Activated B cell treated with CpG ODN at 0.5 μM for 24 hours (primary cell): ENCODE measurements around the gene DBH. TPM values are rescaled to one million over a fixed set of nuclear protein-coding genes. Genes with fewer than 3 reads are reported as not detected.

ENCODE experiments used
- ATAC-seq: fragments of 200-7000 bp; cut with Tn5 transposase; one replicate; pipeline ENCODE4 v1.10.0; 2021; ENCODE audit warnings: low read depth, mild to moderate bottlenecking, moderate library complexity
- CTCF ChIA-PET: fragments of 350-600 bp; sonication (Branson Sonifier 250); formaldehyde crosslinking; loops from one replicate; lab custom pipeline; 2021; ENCODE audit warnings: antibody characterized with exemption; lab: Charles Lee
- POLR2A ChIA-PET: fragments of 350-600 bp; sonication (Branson Sonifier 250); formaldehyde crosslinking; loops from one replicate; lab custom pipeline; 2021; ENCODE audit warnings: antibody characterized with exemption; lab: Charles Lee
- DNase-seq: peaks from one replicate; pipeline ENCODE4 v3.0.0; 2022
- H3K27ac Mint-ChIP-seq: one replicate; pipeline ENCODE4 v1.8.0; 2020; ENCODE audit warnings: mixed read lengths
- H3K27me3 Mint-ChIP-seq: one replicate; pipeline ENCODE4 v1.8.0; 2021; ENCODE audit warnings: mixed read lengths
- H3K36me3 Mint-ChIP-seq: one replicate; pipeline ENCODE4 v1.8.0; 2021; ENCODE audit warnings: low read depth, mixed read lengths
- H3K4me1 Mint-ChIP-seq: one replicate; pipeline ENCODE4 v1.8.0; 2021; ENCODE audit warnings: mixed read lengths
- H3K4me3 Mint-ChIP-seq: one replicate; pipeline ENCODE4 v1.8.0; 2020; ENCODE audit warnings: mild to moderate bottlenecking, mixed read lengths
- H3K9me3 Mint-ChIP-seq: one replicate; pipeline ENCODE4 v1.8.0; 2020; ENCODE audit warnings: mixed read lengths
- intact Hi-C: fragments of 100-400 bp; cut with micrococcal nuclease; formaldehyde crosslinking; loops from one replicate; pipeline ENCODE4 v1.15.1; 2024
- total RNA-seq: library from RNA; stranded (reverse); gene quantifications from 2 replicates; pipeline ENCODE4 v1.2.3, GENCODE V29; 2022
- TF ChIP-seq, protein P1 (sequence below): fragments of 200-600 bp; IDR thresholded peaks from one replicate; pipeline ENCODE4 v1.8.0; 2022; ENCODE audit warnings: antibody characterized with exemption, mild to moderate bottlenecking

Gene DBH
- total RNA-seq, 1 donor from 2014 or later = not detected

DNA sequence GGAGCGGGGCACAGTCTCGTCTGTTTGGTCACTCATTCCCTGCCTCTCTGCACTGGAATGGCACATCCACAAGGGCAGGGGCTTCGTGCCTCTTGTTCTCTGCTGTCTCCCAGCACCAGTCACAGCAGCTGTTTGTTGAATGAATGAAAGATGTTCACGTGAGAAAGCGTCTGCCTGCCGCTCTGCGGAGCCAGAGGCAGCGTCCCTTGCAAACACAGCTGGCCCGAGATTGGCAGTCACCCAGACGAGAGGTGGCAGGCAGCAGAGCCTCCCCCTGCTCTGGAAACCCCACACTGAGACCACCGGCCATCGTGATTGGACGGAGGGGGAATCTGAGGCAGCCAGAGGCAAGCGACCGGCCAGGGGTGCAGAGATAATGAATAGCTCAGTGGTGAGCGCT, 21.0 kb upstream of the DBH start:
- DNase-seq = no peak
- intact Hi-C loops = no loop called here
- Mint-ChIP-seq H3K9me3 (no peaks in the 10 kb centered on the region), H3K36me3 (no peaks in the 10 kb centered on the region), H3K4me1 (peaks cover 6% of the 10 kb centered on the region), H3K27ac (no peak overlapping the region), H3K27me3 (peaks cover 31% of the 10 kb centered on the region), H3K4me3 (no peak overlapping the region)
- ChIA-PET CTCF (no interaction called here), POLR2A (no interaction called here)
- TF ChIP-seq, protein P1, sequence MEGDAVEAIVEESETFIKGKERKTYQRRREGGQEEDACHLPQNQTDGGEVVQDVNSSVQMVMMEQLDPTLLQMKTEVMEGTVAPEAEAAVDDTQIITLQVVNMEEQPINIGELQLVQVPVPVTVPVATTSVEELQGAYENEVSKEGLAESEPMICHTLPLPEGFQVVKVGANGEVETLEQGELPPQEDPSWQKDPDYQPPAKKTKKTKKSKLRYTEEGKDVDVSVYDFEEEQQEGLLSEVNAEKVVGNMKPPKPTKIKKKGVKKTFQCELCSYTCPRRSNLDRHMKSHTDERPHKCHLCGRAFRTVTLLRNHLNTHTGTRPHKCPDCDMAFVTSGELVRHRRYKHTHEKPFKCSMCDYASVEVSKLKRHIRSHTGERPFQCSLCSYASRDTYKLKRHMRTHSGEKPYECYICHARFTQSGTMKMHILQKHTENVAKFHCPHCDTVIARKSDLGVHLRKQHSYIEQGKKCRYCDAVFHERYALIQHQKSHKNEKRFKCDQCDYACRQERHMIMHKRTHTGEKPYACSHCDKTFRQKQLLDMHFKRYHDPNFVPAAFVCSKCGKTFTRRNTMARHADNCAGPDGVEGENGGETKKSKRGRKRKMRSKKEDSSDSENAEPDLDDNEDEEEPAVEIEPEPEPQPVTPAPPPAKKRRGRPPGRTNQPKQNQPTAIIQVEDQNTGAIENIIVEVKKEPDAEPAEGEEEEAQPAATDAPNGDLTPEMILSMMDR = no peak
- ATAC-seq = no peak

DNA sequence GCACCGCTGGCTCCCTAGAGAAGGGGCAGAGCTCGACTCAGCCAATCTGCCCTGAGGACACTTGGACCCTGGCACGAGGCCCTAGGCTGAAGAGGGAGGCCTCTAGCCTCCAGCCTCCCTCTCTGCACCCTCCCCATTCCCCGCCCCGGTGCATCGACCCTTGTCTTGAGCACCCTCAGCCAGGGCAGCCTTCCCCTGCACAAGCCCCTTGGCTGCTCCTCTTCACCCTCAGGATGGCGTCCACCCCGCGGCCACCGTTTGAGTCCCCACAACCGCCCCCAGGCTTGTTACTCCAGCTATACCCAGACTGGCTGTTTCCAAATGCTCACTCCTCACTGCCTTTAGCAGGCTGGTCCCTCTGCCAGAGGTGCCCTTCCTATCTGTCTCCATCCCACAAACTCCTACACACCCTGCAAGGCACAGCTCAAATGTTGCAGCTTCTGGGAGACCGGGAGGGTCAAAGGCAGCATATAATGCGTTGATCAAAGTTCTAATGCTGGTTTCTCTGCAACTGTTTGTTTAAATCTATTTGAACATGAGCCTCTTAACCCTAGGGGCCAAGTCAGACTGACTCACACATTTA, 20.5 kb upstream of the DBH start:
- intact Hi-C loops = no loop called here
- H3K4me1 Mint-ChIP-seq = peaks cover 6% of the 10 kb centered on the region
- CTCF ChIA-PET = no interaction called here
- H3K9me3 Mint-ChIP-seq = no peaks in the 10 kb centered on the region
- POLR2A ChIA-PET = no interaction called here
- ATAC-seq (no peak), DNase-seq (no peak)
- H3K36me3 Mint-ChIP-seq = no peaks in the 10 kb centered on the region
- H3K27ac Mint-ChIP-seq = no peak overlapping the region
- TF ChIP-seq, protein P1 = no peak
- no peak overlapping the region for H3K4me3 Mint-ChIP-seq
- H3K27me3 Mint-ChIP-seq = peaks cover 26% of the 10 kb centered on the region

DNA sequence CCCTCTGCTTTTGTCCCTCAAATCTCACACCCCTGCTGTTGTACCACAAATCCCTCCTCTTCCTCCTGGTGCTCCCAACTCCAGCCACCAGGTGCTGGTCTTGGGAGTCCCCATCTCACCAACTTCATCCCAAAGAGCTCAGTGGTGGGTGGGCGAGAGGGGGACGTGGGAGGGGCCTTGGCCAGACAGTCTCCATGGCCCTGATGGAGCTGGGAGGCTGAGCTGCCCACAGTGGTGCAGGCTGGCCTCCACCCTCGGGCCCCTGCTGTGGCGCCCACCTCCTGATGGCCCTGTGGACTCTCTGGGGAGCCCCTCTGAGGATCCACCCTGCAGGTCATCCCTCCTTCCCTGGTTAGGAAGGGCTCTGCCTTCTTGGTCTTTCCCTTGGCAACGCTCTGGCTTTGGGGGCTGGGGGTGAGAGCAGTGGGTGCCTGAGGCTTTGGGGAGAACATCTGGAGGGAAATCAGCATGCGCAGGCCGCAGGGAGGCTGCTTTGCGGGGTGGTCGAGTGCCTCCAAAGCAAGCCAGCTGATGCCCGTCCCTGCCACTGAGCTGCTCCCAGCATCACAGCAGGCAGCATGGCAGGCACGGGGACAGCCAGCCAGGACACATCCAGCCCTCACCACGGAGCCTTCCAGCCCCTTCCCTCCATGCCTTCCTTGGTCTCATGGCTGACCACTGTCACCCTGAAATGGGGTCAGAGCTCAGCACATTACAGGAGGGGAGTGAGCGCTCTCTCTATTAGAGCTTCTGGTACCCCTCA, 19.3 kb upstream of the DBH start:
- DNase-seq = no peak
- no peak for ATAC-seq
- H3K9me3 Mint-ChIP-seq = no peaks in the 10 kb centered on the region

DNA sequence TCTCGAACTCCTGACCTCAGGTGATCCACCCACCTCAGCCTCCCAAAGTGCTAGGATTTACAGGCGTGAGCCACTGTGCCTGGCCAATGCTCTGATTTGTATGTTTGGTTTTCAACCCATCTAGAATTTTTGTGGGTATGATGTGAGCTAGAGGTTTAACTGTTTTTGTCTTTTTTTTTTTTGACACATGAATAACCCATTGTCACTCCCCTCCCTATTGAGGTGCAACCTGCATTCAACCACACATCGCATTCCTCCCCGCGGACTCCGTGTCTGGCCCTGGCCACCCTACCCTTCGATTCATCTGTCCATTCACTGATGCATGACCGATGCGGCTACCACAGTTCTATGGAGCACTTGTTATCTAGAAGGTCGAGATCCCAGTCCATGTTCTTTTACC, 17.4 kb upstream of the DBH start:
- ChIA-PET POLR2A (no interaction called here), CTCF (no interaction called here)
- Mint-ChIP-seq H3K27ac (no peak overlapping the region), H3K27me3 (peaks cover 25% of the 10 kb centered on the region), H3K9me3 (no peaks in the 10 kb centered on the region), H3K4me1 (peaks cover 6% of the 10 kb centered on the region), H3K36me3 (no peaks in the 10 kb centered on the region), H3K4me3 (no peak overlapping the region)
- ATAC-seq = no peak
- intact Hi-C loops = no loop called here
- no peak for DNase-seq
- TF ChIP-seq, protein P1 = no peak

More for the DNA sequence above, 19.3 kb upstream of the DBH start:
- intact Hi-C loops = no loop called here
- peaks cover 21% of the 10 kb centered on the region for H3K27me3 Mint-ChIP-seq
- no peak overlapping the region for H3K4me3 Mint-ChIP-seq
- TF ChIP-seq, protein P1 = no peak
- CTCF ChIA-PET = no interaction called here
- POLR2A ChIA-PET = interaction anchor here (0.6 kb wide), 1 partner anchor 367 kb away, joined by 3 read pairs; no protein-coding TSS in a partner anchor
- no peaks in the 10 kb centered on the region for H3K36me3 Mint-ChIP-seq
- H3K4me1 Mint-ChIP-seq = peaks cover 6% of the 10 kb centered on the region
- H3K27ac Mint-ChIP-seq = no peak overlapping the region

DNA sequence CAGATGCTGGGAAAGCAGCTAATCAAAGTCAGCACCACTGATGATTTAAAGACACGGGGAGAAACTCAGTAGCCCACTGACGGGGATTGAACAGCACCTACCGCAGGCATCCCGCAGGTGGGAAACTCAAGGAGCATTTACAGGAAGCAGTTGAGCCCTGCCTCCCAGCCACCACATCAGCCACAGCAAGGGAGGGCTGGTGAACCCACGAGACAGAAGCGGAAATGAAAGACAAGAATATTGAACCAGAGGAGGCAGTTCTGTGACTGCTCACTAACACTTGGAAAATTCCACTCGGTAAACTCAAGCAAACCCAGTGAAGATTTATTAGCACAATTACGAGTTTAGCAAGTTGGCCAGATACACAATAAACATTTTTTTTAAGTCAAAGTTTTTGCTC, 16.4 kb upstream of the DBH start:
- TF ChIP-seq, protein P1 = no peak
- peak; percentile 68 for ATAC-seq
- POLR2A ChIA-PET = interaction anchor here (0.6 kb wide), 1 partner anchor 82 kb away, joined by 3 read pairs; no protein-coding TSS in a partner anchor
- Mint-ChIP-seq H3K36me3 (no peaks in the 10 kb centered on the region), H3K9me3 (peaks cover 2% of the 10 kb centered on the region), H3K4me3 (no peak overlapping the region), H3K27ac (no peak overlapping the region), H3K27me3 (peaks cover 25% of the 10 kb centered on the region), H3K4me1 (peaks cover 6% of the 10 kb centered on the region)
- no peak for DNase-seq
- intact Hi-C loops = no loop called here
- CTCF ChIA-PET = no interaction called here
